Esophagus muscularis mucosa (tissue), 4 donors: ENCODE measurements around the gene SPHKAP. TPM values are rescaled to one million over a fixed set of nuclear protein-coding genes. Genes with fewer than 3 reads are reported as not detected.

ENCODE experiments used
- DNase-seq: peaks from one replicate; pipeline ENCODE4 v3.0.0-alpha.2; 2017; ENCODE audit errors: extremely low spot score
- H3K27ac ChIP-seq, 4 donors: fragments of 200-600 bp; sonication (generic); replicated peaks in 1 of 4; 1 replicate in 3 of 4; 2 replicates in 1 of 4; pipeline ENCODE4 v1.5.1; 2016 to 2019; ENCODE audit warnings: mild to moderate bottlenecking in 1 of 4
- H3K27me3 ChIP-seq, 4 donors: fragments of 200-600 bp; sonication (generic); one replicate each; pipeline versions ENCODE4 v1.5.1 to v1.6.0; 2016 to 2019
- H3K36me3 ChIP-seq, 4 donors: fragments of 200-600 bp; sonication (generic); one replicate each; pipeline ENCODE4 v1.5.1; 2016 to 2019
- H3K4me1 ChIP-seq, 4 donors: fragments of 200-600 bp; sonication (generic); one replicate each; pipeline ENCODE4 v1.5.1; 2016 to 2019
- H3K4me3 ChIP-seq, 4 donors: fragments of 200-600 bp; sonication (generic); 1 replicate in 2 of 4; 2 replicates in 2 of 4; pipeline ENCODE4 v1.5.1; 2016 to 2019; ENCODE audit warnings: mild to moderate bottlenecking in 4 of 4, moderate library complexity in 1 of 4
- H3K9me3 ChIP-seq, 4 donors: fragments of 200-600 bp; sonication (generic); 1 replicate in 3 of 4; 2 replicates in 1 of 4; pipeline ENCODE4 v1.5.1; 2016 to 2019
- EP300 ChIP-seq: sonication (generic); formaldehyde crosslinking; IDR thresholded peaks from one replicate; pipeline ENCODE4 v1.6.1; 2017; ENCODE audit warnings: antibody characterized with exemption
- POLR2A ChIP-seq: fragments of 450-650 bp; IDR thresholded peaks from one replicate; pipeline ENCODE4 v1.6.1; 2017; ENCODE audit warnings: antibody characterized with exemption, moderate library complexity, mild to moderate bottlenecking, low read depth
- POLR2AphosphoS5 ChIP-seq, 2 donors: sonication (generic); formaldehyde crosslinking; IDR thresholded peaks; one replicate each; pipeline ENCODE4 v1.6.1; 2017; ENCODE audit warnings: antibody characterized with exemption in 2 of 2
- WGBS: methylation state at CpG from one replicate; pipeline ENCODE4 v1.1.5; 2018; 5-methylcytosine and 5-hydroxymethylcytosine counted together
- intact Hi-C: fragments of 100-400 bp; cut with DNase I; formaldehyde crosslinking; loops from one replicate; pipeline ENCODE4 v1.15.1; 2023
- total RNA-seq, 4 donors: library from RNA; depleted of rRNA; stranded (reverse); fragments of >200 nt; gene quantifications; one replicate each; pipeline versions ENCODE4 v1.1.0 to v1.2.1, GENCODE V29; 2016
- TF ChIP-seq, protein P1 (sequence below), 3 experiments: fragments of 200-600 bp in 2 of 3; fragments of 450-650 bp in 1 of 3; sonication (generic) in 2 of 3; IDR thresholded peaks; one replicate each; pipeline ENCODE4 v1.5.1; 2017 to 2019; ENCODE audit warnings: antibody characterized with exemption in 3 of 3, mild to moderate bottlenecking in 2 of 3, moderate library complexity in 1 of 3

SPHKAP gene
- total RNA-seq, 4 donors from 2014 or later, result 0.40 to 0.83 (median 0.47) TPM

DNA sequence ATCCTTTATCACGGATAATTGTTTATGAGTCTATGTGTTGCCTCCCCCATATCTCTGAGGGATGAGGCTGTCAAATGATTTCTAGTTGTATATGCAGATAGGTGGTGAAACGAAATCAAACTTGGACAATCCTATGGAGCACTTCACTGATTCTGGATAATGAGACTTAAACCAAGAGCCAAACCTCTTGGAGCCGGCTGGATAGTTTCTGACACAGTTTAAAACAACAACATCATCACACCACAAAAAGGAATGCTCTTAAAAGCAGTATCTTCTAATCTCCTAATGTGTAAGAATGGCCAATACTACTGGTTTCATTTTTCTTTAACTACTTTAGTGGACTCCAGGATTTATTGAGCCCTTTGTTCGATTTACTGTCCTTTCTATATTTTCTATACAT is 36.5 kb downstream of the SPHKAP start:
- Histone ChIP-seq H3K27me3 (no peaks in the 10 kb centered on the region), H3K4me1 (no peaks in the 10 kb centered on the region), H3K9me3 (no peaks in the 10 kb centered on the region), H3K4me3 (no peak overlapping the region), H3K27ac (no peak overlapping the region), H3K36me3 (no peaks in the 10 kb centered on the region)
- no peak for DNase-seq
- intact Hi-C loops, result no loop called here
- TF ChIP-seq POLR2A (no peak), POLR2AphosphoS5 (IDR thresholded peaks at IDR 0.05) (no peak), EP300 (no peak)
- TF ChIP-seq, protein P1, sequence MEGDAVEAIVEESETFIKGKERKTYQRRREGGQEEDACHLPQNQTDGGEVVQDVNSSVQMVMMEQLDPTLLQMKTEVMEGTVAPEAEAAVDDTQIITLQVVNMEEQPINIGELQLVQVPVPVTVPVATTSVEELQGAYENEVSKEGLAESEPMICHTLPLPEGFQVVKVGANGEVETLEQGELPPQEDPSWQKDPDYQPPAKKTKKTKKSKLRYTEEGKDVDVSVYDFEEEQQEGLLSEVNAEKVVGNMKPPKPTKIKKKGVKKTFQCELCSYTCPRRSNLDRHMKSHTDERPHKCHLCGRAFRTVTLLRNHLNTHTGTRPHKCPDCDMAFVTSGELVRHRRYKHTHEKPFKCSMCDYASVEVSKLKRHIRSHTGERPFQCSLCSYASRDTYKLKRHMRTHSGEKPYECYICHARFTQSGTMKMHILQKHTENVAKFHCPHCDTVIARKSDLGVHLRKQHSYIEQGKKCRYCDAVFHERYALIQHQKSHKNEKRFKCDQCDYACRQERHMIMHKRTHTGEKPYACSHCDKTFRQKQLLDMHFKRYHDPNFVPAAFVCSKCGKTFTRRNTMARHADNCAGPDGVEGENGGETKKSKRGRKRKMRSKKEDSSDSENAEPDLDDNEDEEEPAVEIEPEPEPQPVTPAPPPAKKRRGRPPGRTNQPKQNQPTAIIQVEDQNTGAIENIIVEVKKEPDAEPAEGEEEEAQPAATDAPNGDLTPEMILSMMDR (IDR thresholded peaks at IDR 0.05), result no peak
- WGBS, result 42% methylated on average over 4 of the region's 4 CpGs

DNA sequence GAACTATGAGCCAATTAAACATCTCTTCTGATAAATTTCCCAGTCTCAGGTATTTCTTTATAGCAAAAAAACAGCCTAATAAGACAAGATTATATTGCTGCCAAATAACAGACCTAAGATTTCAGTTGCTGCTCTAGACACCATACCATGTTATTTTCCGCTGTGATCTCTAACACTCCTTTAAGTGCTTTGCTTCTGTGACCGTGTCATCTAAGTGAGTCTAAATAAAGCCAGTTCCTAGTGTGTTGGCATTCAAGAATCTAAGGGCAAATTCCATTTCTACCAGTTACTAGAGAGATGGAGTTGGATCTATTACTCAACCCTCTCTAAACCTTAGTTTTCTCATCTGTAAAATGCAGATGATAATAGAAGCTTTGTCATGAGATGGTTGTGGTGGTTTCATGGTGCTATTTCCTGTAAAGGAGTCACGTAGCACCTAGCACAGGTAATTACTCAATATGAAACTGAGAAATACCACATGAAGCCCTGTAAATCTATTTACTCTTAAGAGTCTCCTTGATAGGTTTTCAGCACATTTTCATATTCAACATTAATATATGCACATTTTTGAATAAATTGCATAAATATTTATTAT is 40.5 kb downstream of the SPHKAP start:
- Histone ChIP-seq H3K27ac (no peak overlapping the region), H3K4me3 (no peak overlapping the region), H3K9me3 (no peaks in the 10 kb centered on the region), H3K36me3 (no peaks in the 10 kb centered on the region), H3K4me1 (peaks cover 0 to 2% (median 0%) of the 10 kb centered on the region in 4 donors), H3K27me3 (no peaks in the 10 kb centered on the region)
- intact Hi-C loops, result no loop called here
- no peak for TF ChIP-seq EP300
- TF ChIP-seq, protein P1 (IDR thresholded peaks at IDR 0.05), result no peak
- no peak for TF ChIP-seq POLR2AphosphoS5 (IDR thresholded peaks at IDR 0.05)
- no peak for TF ChIP-seq POLR2A
- DNase-seq, result no peak
- 68% methylated on average over 3 of the region's 3 CpGs for WGBS

DNA sequence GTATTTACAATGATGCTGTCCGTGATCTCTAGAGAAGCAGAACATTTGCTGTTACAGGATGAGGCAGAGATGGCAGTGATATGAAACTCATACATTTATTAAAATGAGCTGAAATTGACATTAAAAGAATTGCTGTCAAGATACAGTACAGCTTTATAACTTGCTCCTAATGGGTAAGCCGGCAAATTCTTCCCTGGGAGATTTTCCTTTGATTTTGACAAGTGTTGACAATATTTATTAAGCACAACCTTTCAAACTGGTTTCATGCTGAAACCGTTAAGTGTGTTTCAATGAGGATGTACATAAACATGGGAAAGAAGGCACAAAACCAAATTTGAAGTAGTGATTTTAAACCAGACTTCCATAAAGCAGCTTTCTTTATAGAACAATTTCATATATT is 45.5 kb downstream of the SPHKAP start:
- intact Hi-C loops, result no loop called here
- H3K4me1 ChIP-seq, result peaks cover 0 to 2% (median 0%) of the 10 kb centered on the region in 4 donors
- WGBS, result 34% methylated on average over 3 of the region's 3 CpGs
- DNase-seq, result no peak
- no peak overlapping the region for H3K4me3 ChIP-seq
- TF ChIP-seq POLR2A (no peak), EP300 (no peak), POLR2AphosphoS5 (IDR thresholded peaks at IDR 0.05) (no peak)
- TF ChIP-seq, protein P1 (IDR thresholded peaks at IDR 0.05), result no peak
- no peaks in the 10 kb centered on the region for H3K27me3 ChIP-seq
- H3K27ac ChIP-seq, result no peak overlapping the region
- H3K9me3 ChIP-seq, result no peaks in the 10 kb centered on the region
- no peaks in the 10 kb centered on the region for H3K36me3 ChIP-seq

DNA sequence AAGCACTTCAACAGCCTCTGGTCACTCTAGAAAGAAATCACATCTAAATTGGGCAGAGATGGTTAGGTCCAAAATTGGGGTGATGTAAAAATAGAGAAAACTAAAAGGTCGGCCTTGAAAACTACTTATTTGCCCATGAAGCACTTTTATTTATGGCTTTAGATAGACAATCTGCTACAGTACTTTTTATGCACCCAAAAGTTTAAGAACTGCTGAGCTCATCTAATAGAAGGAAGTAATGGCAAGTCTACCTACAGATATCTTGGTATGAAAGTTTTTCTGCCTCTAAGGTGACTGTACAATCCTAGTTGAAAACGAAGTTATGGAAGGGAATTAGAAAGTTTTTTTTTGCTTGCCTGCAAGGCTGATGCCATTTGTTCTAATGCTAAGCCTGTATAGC is 46.2 kb downstream of the SPHKAP start:
- Histone ChIP-seq H3K36me3 (no peaks in the 10 kb centered on the region), H3K27me3 (no peaks in the 10 kb centered on the region), H3K4me1 (peaks cover 0 to 2% (median 0%) of the 10 kb centered on the region in 4 donors), H3K4me3 (no peak overlapping the region), H3K27ac (no peak overlapping the region), H3K9me3 (no peaks in the 10 kb centered on the region)
- WGBS, result 69% methylated on average over 2 of the region's 2 CpGs
- intact Hi-C loops, result no loop called here
- no peak for TF ChIP-seq POLR2AphosphoS5 (IDR thresholded peaks at IDR 0.05)
- no peak for TF ChIP-seq POLR2A
- TF ChIP-seq, protein P1 (IDR thresholded peaks at IDR 0.05), result no peak
- no peak for TF ChIP-seq EP300
- no peak for DNase-seq

DNA sequence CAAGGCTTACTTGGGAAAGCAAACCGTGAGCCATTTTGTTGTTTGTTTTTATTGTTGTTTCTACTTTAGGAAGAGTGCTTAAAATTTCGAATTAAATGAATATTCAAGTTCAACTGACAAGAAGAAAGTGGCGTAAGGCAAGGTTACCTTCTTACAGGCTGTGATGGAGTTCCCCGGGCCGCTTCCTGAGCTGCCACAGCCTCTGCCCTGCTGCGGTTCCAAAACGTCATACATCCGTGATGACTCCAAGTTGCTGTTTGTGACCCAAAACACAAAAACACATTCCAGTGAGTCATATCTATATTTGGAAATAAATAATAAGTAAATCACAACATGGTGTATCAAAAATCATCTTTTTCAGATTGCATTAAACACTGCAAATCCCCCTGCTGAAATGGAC is 49.7 kb downstream of the SPHKAP start:
- H3K27me3 ChIP-seq, result no peaks in the 10 kb centered on the region
- TF ChIP-seq, protein P1 (IDR thresholded peaks at IDR 0.05), result no peak
- TF ChIP-seq POLR2A, result no peak
- TF ChIP-seq POLR2AphosphoS5 (IDR thresholded peaks at IDR 0.05), result no peak
- no peak for TF ChIP-seq EP300
- no peaks in the 10 kb centered on the region for H3K9me3 ChIP-seq
- no peak overlapping the region for H3K27ac ChIP-seq
- no peak overlapping the region for H3K4me3 ChIP-seq
- DNase-seq, result no peak
- H3K36me3 ChIP-seq, result no peaks in the 10 kb centered on the region
- WGBS, result 72% methylated on average over 8 of the region's 8 CpGs
- intact Hi-C loops, result no loop called here
- peaks cover 0 to under 1% (median 0%) of the 10 kb centered on the region in 4 donors for H3K4me1 ChIP-seq
